Right forelimb (tissue), 1 donor: ENCODE measurements around the gene S100A16.
"Not testable (repeated sequence)": the region's sequence is repeated elsewhere in the genome, so short reads cannot be mapped to it uniquely, and the experiment has no call there.

Experiments
- DNase-seq: peaks from one replicate; pipeline ENCODE4 v3.0.0-alpha.2; 2018

S100A16 gene

DNA sequence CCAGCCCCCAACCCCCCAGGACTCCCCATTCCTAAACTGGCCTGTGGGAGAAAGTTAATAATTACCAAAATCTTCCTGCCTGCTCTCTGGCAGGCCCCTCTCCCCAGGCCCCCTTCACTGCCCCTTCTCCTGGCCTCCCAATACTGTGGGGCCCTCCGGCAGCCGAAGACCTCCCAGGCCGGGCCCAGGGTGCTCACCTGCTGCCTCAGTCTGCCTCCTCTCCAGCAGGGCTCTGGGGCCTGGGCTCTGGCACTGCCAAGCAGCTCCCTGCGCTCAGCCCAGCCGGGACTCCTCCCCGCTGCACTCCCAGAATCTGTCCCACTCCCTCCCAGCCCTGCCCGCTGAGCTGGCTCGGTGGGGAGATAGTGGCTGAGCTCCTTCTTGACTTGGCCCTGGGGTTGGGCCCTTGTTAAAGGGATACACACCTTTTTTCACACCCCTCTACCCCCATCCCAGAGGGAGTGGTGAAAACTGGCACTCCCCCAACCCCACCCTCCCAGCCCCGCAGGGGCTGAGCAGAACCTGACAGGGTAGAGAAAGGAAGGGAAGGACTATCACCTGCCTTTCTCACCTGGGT lies at the start of gene S100A16:
Gene S100A16 (minus strand): TSS at position 383 of the 577 bp plus-strand sequence. CDS start 4,986 bp downstream, outside the sequence.
- peak; percentile 62 for DNase-seq

GRCh38 chr1:153662269-153662668 lies 49.3 kb upstream of the S100A16 start:
- DNase-seq = no peak

- no peak for DNase-seq
These were observed 48.3 kb upstream of the S100A16 start for GRCh38 chr1:153661111-153661708.

- no peak for DNase-seq
These were observed 46.7 kb upstream of the S100A16 start for GRCh38 chr1:153659656-153660055.

- DNase-seq = no peak
These were observed 46.2 kb upstream of the S100A16 start for GRCh38 chr1:153659175-153659534.

GRCh38 chr1:153658400-153659174 lies 45.6 kb upstream of the S100A16 start, which contains the start of gene SNAPIN:
Gene SNAPIN (plus strand): TSS chr1:153658703. CDS start chr1:153658744, 41 bp downstream.
- peak; percentile 95 for DNase-seq

DNA sequence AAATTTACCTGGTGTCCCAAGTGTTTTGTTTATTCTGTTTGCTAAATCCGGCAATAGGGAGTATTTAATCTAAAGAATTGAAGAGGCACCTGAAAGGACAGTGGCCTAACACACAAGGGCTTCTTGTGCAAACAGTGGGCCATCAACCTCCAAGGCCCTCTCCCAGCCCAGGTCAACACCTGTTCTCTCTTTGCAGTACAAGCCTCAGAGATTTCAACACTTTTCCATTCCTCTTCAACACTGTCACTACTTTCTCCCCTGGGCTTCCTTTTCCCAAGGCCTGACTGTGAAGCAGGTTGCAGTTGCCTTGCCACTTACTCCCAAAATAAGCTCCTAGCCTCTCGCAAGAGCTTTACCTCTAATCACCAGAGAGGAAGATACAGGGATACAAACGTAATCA lies 42.4 kb upstream of the S100A16 start:
- no peak for DNase-seq

DNA sequence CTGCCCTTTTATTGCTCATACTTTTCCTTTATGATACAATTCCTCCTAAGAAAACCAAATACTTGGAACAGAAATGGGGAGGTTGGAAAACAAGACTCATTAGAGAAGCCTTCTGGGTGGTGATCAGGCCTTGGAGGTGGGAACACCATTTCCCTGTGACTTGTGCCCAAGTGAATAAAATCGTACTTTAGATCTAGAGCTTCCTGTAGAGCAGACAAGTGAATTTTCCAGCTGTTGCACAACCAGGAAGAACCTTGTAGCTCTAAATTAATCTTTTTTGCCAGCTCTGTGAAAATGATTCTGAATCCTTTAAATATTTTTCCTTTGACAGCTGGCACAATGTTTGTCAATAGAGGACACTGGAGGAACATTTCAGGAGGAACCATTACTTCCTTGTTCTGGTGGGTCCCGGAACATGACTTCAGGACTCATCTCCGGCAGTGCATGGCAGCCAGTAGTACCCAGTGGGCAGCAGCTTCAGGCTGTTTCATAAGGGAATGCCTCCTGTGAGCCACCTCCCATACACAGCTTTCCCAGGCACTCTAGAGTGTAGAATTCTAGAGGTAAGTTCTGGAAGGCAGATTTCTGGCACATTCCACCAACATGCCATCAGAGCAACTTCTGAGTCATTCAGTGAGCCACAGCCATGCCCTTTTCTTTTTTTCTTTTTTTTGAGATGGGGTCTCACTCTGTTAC lies 40.0 kb upstream of the S100A16 start:
- no peak for DNase-seq

DNA sequence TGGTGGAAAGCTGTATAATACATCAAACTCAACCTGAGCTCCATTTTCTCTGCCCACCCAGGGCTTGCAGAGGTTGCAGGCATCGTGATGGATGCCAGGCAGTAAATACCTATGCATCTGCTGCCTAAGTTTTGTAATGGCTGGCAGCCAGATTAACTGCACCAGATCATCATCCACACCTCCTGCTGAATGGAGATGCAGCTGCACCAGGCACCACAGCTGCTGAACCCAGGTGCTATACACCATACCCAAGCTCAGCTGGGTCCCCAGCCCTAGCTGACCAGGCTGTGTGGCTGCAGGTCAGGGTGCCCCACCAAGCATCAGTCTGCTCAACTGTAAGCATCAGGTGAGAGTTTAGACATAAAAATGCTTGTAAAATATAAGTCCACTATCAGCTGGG lies 38.8 kb upstream of the S100A16 start:
- no peak for DNase-seq

- peak; percentile 63 for DNase-seq
These were observed 36.9 kb upstream of the S100A16 start for GRCh38 chr1:153649863-153650235.

DNA sequence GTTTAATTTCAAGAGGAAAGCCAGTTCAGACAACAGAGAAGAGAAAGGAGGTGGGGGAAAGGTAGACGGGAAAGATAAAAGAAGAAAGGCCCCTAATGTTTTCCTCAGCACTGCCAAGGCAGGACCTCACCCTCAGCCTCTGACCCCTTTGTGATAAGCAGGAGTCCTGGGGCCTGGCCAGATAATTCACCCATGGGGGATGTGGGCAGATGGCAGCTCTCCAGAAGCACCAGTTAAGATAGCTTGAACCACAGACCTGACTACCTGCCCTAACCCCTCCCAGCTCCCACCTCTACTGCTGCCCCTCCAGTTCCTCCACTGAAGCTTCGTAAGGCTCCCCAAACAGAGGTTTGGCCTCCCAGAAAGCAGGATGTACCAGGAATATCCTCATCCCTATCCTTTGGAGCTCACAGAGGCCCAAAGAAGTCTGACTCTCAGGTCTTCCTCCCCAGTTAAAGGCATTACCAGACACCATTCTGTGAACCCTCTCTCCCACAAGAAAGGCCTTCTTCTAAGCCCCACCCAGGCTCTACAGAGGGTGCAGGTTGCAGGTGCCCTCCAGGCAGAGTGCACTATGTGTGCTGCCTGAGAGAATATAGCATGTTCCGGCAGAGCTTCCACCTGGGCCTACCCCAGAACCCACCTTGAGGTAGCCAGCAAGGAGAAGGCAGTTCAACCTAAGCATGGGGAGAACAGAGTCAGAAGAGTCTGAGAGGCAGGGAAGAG lies 36.4 kb upstream of the S100A16 start:
- DNase-seq = no peak

DNA sequence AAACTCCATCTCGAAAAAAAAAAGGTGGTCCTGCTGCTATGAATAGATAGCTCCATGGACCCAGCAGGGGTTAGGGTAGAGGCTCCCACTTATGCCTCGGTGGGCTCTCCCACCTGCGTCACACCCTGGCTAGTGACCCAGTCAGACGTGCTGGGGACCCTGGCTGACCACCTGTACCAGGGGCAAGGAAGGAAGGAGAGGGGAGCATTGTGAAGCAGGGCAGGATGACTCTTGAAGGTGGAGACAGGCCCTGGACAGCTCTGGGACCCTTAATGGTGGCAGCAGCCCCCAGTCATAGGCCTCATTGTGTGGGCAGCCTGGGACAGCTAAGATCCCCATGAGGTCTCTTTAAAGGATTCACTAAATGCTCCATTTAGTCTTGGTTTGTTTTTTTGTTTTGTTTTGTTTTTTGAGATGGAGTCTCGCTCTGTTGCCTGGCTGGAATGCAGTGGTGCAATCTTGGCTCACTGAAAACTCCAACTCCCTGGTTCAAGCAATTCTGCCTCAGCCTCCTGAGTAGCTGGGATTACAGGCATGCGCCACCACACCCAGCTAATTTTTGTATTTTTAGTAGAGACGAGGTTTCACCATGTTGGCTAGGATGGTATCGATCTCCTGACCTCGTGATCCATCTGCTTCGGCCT lies 35.2 kb upstream of the S100A16 start:
- DNase-seq = no peak

DNA sequence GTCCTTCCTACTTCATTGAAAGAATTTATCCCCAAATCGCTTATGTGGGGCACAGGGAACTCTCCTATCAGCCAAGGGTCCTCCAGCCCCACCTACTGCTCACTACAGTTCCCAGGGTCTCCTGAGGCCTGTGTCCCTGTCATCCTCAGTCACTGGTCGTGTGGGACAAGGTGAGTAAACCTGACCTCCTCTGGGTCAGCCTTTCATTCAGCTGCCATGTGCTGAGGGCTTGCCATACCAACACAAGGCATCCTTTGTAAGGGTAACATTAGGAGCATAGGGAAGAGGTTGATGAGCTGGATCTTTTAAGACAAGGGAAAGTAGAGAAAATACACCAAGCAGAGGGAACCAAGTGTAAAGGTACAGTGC lies 34.4 kb upstream of the S100A16 start:
- no peak for DNase-seq

DNA sequence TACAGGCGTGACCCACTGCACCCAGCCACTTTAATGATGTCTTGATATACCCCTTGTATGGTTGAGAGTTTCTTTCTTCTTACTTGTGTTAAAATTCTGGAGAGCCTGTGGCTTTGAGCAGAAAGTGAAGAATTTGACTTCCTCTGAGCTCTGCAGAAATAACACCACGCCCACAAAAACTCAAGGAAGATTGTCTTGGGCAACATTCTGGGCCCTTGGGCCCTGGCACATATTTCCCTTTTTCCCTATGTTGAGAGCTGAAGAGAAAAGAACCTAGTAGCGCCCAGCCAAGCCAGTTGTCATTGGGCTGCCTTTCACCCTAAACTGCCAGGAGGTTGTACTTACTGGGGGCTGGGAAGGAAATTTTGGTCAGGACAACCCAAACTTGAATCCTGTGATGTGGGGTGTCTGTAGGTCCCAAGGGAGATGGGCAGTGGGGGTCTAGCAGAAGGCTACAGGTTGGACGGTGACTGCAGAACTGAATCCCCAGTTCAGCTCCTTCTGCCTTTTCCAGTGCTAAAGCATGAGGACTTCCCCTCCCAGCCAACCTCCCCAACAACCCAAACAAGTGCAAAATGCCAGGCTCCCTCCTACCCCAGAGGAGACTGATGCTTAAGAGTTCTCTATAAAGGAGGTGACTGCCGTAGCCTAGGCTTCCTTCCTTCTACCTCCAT lies 33.9 kb upstream of the S100A16 start:
- no peak for DNase-seq

DNA sequence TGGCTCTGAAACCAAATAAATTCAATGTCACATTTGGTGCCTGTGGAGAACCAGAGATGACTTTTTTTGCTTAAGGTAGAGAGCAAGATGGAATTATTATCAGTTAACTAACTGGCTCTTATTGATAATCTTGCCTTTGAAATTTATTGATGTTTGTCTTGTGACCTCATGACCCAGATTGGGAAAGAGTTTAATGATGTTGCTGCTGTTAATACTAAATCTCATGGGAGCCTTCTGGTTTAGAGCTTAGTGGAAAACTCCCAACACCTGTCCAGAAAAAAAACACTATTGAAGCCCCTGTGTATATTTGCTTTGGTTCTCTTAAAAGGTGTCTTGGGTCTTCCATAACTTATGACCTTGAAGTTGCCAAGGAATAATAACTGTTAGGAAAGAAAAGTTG lies 30.9 kb upstream of the S100A16 start:
- DNase-seq = no peak

DNA sequence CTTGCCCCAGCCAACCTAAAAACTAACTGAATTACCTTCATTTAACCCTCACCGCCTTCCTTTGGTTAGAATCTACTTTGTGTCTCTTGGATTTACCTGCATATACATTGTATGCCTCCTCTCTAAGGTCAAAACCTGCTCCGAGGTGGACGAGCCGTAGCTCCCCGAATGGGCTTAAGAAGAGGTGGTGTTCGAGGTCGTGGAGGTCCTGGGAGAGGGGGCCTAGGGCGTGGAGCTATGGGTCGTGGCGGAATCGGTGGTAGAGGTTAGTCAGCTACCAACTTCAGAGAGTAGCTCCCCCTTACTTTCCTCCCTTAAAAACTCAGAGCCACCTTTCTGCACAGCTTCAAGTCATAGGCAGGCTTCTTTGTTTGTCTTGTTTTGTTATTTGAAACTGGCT lies 30.2 kb upstream of the S100A16 start:
- no peak for DNase-seq

- DNase-seq = no peak
These were observed 29.2 kb upstream of the S100A16 start for GRCh38 chr1:153642161-153642560.

DNA sequence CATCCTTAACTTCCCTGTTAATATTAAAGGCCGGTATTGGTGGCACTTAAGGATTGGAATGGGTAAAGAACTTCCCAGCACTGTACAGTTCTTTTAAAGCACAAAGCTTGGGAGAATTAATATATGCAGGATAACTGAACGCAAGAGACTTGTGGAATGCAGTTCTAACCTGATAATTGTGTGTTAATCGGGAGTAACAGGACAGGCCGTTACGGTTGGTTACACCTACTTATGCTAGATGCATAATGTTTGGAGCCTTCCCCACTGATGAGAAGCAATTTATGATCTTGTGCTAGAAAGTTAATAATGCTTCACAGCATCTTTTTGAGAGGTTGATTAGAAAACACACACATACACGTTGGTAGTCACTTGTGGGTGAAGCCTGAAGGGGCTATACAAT lies 27.9 kb upstream of the S100A16 start:
- DNase-seq = no peak

DNA sequence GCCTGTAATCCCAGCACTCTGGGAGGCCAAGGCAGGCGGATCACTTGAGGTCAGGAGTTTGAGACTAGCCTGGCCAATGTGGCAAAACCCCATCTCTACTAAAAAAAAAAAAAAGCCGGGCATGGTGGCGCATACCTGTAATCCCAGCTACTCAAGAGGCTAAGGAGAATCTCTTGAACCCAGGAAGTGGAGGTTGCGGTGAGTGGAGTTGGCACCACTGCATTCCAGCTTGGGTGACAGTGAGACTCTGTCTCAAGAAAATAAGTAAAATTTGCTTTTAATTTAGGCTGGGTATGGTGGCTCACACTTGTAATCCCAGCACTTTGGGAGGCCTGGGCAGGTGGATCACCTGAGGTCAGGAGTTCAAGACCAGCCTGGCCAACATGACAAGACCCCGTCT lies 27.3 kb upstream of the S100A16 start:
- not testable (repeated sequence) for DNase-seq

GRCh38 chr1:153639280-153639679 lies 26.3 kb upstream of the S100A16 start:
- no peak for DNase-seq

DNA sequence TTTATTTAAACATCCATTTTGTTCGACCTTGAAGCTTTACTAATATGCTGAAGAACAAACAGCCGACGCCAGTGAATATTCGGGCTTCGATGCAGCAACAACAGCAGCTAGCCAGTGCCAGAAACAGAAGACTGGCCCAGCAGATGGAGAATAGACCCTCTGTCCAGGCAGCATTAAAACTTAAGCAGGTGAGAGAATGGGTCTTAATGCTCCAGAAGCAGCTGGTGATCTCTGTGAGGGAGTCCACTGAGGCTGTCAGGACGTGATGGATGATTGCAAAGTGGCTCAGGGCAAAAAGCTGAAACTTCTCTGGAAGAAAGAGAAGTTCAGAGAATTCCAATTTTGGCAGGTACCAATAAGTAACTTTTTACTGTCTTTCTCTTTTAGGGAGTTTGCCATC lies 25.3 kb upstream of the S100A16 start:
- no peak for DNase-seq

DNA sequence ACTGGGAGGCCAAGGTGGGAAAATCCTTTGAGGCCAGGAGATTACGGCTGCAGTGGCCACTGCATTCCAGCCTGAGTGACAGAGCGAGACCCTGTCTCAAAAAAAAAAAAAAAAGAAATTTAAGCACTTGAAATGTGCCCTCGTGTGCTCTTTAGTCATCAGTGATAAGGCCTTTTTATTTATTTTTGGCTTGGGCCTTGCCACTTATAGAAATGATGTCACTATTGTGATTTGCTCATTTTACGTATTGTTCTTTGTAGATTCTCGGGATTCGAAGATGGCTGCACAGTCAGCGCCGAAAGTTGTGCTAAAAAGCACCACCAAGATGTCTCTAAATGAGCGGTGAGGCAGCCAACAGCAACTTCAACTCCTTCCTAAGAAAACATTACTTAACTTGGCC lies 23.4 kb upstream of the S100A16 start:
- DNase-seq = no peak
